Upper lobe of right lung (tissue), 1 donor: ENCODE measurements around the gene ADGRD2. TPM values are rescaled to one million over a fixed set of nuclear protein-coding genes. Genes with fewer than 3 reads are reported as not detected.
A peak's percentile ranks its signal among the peaks of the same experiment; 100 is the strongest.

Source experiments
- ATAC-seq: fragments of 200-7000 bp; cut with Tn5 transposase; one replicate; pipeline ENCODE4 v1.9.1; 2020; ENCODE audit warnings: mild to moderate bottlenecking, moderate library complexity
- DNase-seq: peaks from one replicate; pipeline ENCODE4 v3.0.0-alpha.2; 2020
- H3K27ac ChIP-seq: fragments of 200-600 bp; one replicate; pipeline ENCODE4 v1.8.0; 2022
- H3K27me3 ChIP-seq: fragments of 200-600 bp; one replicate; pipeline ENCODE4 v1.8.0; 2022; ENCODE audit warnings: mild to moderate bottlenecking
- H3K36me3 ChIP-seq: fragments of 200-600 bp; one replicate; pipeline ENCODE4 v1.8.0; 2022
- H3K4me1 ChIP-seq: fragments of 200-600 bp; one replicate; pipeline ENCODE4 v1.8.0; 2022
- H3K4me3 ChIP-seq: fragments of 200-600 bp; one replicate; pipeline ENCODE4 v1.8.0; 2022; ENCODE audit warnings: mild to moderate bottlenecking
- H3K9me3 ChIP-seq: fragments of 200-600 bp; one replicate; pipeline ENCODE4 v1.8.0; 2022
- intact Hi-C: fragments of 100-400 bp; cut with DNase I; formaldehyde crosslinking; loops from one replicate; pipeline ENCODE4 v1.11.0; 2022
- total RNA-seq: library from RNA; stranded (reverse); fragmentation: NEBNext Ultra II Directional; extraction: Animal tissue kit (Norgen Biotek cat#: 25700); gene quantifications from one replicate; pipeline ENCODE4 v1.2.1, GENCODE V29; 2021
- TF ChIP-seq, protein P1 (sequence below): fragments of 200-600 bp; IDR thresholded peaks from one replicate; pipeline ENCODE4 v1.8.0; 2022; ENCODE audit warnings: antibody characterized with exemption
- donor health status: DM: no; HTN: yes; CAD: no; lungs with severe emphysema.

Gene ADGRD2
- total RNA-seq, 1 donor from 2014 or later = not detected

DNA sequence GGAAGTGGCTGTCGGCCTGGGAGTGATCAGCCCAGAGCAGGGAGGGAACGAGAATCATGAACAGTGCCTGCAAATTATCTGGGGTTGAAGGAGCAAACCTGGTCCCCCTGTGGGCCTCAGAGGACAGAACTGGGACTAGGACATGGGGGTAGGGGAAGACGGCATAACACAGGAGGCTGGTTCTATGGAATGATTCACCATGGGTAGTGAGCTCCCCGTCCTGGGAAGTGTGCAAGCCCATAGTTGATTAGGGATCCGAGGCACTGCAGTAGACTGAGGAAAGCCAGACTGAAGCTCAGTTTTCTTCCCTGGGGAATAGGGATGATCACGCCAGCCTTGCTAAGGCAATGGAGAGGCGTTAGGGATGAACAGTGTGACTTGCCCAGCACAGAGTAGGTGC lies 5.6 kb downstream of the ADGRD2 start:
- Histone ChIP-seq H3K4me3 (no peak overlapping the region), H3K27me3 (peaks cover 37% of the 10 kb centered on the region), H3K27ac (no peak overlapping the region), H3K9me3 (no peaks in the 10 kb centered on the region), H3K4me1 (no peaks in the 10 kb centered on the region), H3K36me3 (no peaks in the 10 kb centered on the region)
- DNase-seq (peak; percentile 28), ATAC-seq (no peak)
- intact Hi-C loops = no loop called here
- TF ChIP-seq, protein P1, sequence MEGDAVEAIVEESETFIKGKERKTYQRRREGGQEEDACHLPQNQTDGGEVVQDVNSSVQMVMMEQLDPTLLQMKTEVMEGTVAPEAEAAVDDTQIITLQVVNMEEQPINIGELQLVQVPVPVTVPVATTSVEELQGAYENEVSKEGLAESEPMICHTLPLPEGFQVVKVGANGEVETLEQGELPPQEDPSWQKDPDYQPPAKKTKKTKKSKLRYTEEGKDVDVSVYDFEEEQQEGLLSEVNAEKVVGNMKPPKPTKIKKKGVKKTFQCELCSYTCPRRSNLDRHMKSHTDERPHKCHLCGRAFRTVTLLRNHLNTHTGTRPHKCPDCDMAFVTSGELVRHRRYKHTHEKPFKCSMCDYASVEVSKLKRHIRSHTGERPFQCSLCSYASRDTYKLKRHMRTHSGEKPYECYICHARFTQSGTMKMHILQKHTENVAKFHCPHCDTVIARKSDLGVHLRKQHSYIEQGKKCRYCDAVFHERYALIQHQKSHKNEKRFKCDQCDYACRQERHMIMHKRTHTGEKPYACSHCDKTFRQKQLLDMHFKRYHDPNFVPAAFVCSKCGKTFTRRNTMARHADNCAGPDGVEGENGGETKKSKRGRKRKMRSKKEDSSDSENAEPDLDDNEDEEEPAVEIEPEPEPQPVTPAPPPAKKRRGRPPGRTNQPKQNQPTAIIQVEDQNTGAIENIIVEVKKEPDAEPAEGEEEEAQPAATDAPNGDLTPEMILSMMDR = no peak

DNA sequence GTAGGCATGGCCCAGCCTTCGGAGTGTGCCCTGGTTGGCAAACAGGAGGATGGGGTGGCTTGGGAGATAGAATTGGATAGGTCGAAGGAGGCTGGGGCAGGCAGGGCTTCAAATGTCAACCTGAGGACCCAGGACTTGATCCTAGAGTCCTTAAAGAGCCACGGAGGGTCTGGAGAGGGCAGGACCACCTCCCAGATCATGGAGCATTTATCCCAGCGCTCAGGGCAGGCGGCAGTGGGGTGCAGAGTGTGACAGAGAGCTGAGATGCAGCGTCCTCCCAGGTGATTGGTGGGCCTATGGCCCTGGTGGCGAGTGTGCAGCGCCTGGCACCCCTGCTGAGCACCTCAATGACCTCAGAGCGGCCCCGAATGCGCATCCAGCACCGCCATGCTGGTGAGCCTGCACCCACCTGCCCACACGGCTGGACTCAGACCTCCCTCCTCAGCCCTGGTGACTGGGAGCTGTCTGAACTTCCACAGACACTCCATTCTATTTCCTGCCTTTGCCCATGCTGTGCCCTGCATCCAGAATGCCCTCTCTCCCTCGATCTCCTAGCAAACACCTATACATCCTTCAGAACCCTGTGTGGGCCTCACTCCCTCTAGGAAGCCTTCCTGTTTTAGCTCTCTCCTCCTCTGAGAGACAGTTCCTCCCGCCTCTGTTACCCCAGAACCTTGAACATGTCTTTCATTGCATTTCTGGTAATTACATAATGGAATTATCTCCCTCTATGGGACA lies 6.3 kb downstream of the ADGRD2 start:
- H3K27me3 ChIP-seq = peaks cover 30% of the 10 kb centered on the region
- H3K36me3 ChIP-seq = no peaks in the 10 kb centered on the region
- H3K4me1 ChIP-seq = no peaks in the 10 kb centered on the region
- intact Hi-C loops = no loop called here
- no peak for ATAC-seq
- no peak overlapping the region for H3K27ac ChIP-seq
- DNase-seq = peak; percentile 45
- no peaks in the 10 kb centered on the region for H3K9me3 ChIP-seq
- no peak overlapping the region for H3K4me3 ChIP-seq
- TF ChIP-seq, protein P1 = no peak

DNA sequence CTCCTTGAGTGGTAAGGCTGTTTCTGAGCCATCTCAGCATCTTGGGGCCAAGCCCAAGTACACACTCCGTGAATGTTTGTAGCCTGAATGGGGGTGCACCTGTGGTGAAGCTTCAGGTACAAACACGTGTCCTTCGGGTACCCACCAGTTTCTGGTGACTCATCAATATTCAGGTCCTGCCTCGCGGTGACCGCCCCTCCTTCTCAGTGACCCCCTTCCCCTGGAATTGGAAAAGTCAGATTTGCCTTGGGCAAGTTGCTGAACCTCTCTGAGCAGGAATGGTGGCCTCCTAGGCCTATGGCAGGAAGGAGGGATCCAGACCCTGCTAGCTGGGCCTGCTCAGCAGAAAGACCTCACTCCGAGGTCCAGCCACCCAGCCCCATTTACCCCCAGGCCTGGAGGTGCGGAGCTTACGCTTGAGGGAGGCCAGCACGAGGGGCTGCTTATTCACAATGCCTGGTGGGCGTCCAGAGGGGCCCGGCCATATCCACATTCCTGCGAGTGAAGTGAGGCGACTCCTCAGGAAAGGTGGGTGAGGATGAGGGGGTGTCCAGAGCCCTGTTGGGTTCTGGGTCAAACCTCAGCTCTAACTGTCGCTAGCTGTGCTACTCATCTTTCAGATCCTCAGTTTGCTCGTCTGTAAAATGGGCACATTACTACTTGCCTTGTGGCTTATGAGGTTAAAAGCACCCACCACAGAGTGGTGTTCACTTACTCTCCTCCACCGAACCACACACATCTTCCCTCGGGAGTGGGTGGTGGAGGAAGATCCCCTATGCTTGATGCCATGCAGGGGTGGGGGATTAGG lies 7.0 kb downstream of the ADGRD2 start:
- intact Hi-C loops = no loop called here
- Histone ChIP-seq H3K27ac (no peak overlapping the region), H3K36me3 (no peaks in the 10 kb centered on the region), H3K9me3 (no peaks in the 10 kb centered on the region), H3K4me1 (no peaks in the 10 kb centered on the region), H3K4me3 (no peak overlapping the region), H3K27me3 (peaks cover 23% of the 10 kb centered on the region)
- TF ChIP-seq, protein P1 = no peak
- ATAC-seq (no peak), DNase-seq (peak; percentile 56)

DNA sequence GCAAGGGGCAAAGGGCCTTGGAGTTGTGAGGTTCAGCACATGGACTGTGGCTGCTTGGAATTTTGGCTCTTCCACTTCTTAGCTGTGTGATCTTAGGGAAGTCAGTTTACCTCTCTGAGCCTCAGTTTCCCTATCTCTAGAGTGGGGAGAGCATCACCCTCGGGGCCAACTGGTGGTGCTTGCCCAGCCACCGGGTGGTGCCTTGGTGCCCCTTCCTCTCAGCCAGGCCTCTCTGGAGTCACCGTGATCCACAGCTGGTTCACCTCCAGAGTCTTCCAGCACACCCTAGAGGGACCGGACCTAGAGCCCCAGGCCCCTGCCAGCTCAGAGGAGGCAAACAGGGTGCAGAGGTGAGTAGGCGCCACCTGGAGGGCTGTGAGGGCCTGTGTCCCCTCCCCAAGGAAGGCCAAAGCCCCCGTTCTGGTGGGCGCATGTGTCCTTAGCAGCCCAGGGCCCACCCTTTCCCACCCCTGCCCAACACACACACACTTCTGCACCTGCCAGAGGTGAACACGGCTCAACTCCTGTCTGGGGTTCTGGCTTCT lies 7.7 kb downstream of the ADGRD2 start:
- no peaks in the 10 kb centered on the region for H3K9me3 ChIP-seq
- TF ChIP-seq, protein P1 = no peak
- intact Hi-C loops = no loop called here
- H3K27me3 ChIP-seq = peaks cover 16% of the 10 kb centered on the region
- no peak overlapping the region for H3K27ac ChIP-seq
- H3K4me3 ChIP-seq = no peak overlapping the region
- H3K4me1 ChIP-seq = no peaks in the 10 kb centered on the region
- no peaks in the 10 kb centered on the region for H3K36me3 ChIP-seq
- ATAC-seq (no peak), DNase-seq (peak; percentile 42)

DNA sequence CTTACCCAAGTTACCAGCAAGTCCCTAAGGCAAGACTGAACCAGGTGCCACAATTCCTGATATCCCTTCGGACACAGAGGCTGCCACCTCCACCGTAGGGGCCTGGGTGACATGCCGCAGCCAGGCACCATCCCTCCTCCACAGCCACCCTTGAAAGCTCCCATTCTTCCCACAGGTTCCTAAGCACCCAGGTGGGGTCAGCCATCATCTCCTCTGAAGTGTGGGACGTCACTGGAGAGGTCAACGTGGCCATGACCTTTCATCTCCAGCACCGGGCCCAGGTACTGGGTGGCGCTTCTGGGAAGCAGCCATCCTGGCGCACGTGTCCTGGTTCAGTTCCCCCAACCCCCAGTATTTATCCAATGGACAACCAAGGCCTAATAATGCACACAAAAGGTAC lies 8.2 kb downstream of the ADGRD2 start:
- Histone ChIP-seq H3K4me3 (no peak overlapping the region), H3K9me3 (no peaks in the 10 kb centered on the region), H3K27ac (no peak overlapping the region), H3K27me3 (peaks cover 11% of the 10 kb centered on the region), H3K4me1 (no peaks in the 10 kb centered on the region), H3K36me3 (no peaks in the 10 kb centered on the region)
- ATAC-seq (no peak), DNase-seq (peak; percentile 41)
- intact Hi-C loops = no loop called here
- TF ChIP-seq, protein P1 = no peak
